ENCODE results near the gene PCBP3.

PCBP3 gene

GRCh38 chr21:45778686-45779085, 135.2 kb downstream of the PCBP3 start:
- DNase-seq (ENCODE audit: low spot score), result no peak
- TF ChIP-seq, protein P1, sequence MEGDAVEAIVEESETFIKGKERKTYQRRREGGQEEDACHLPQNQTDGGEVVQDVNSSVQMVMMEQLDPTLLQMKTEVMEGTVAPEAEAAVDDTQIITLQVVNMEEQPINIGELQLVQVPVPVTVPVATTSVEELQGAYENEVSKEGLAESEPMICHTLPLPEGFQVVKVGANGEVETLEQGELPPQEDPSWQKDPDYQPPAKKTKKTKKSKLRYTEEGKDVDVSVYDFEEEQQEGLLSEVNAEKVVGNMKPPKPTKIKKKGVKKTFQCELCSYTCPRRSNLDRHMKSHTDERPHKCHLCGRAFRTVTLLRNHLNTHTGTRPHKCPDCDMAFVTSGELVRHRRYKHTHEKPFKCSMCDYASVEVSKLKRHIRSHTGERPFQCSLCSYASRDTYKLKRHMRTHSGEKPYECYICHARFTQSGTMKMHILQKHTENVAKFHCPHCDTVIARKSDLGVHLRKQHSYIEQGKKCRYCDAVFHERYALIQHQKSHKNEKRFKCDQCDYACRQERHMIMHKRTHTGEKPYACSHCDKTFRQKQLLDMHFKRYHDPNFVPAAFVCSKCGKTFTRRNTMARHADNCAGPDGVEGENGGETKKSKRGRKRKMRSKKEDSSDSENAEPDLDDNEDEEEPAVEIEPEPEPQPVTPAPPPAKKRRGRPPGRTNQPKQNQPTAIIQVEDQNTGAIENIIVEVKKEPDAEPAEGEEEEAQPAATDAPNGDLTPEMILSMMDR (IDR thresholded peaks at IDR 0.05; ENCODE audit: extremely low read depth, missing control alignments), result no peak

- DNase-seq (ENCODE audit: low spot score), result no peak
These were observed 135.7 kb downstream of the PCBP3 start for GRCh38 chr21:45779226-45779625.

GRCh38 chr21:45780647-45781046, 137.1 kb downstream of the PCBP3 start:
- TF ChIP-seq, protein P1 (IDR thresholded peaks at IDR 0.05; ENCODE audit: extremely low read depth, missing control alignments), result no peak
- no peak for DNase-seq (ENCODE audit: low spot score)

More at GRCh38 chr21:45779226-45779625, 135.7 kb downstream of the PCBP3 start:
- TF ChIP-seq, protein P1 (IDR thresholded peaks at IDR 0.05; ENCODE audit: extremely low read depth, missing control alignments), result no peak

GRCh38 chr21:45781741-45782140, 138.2 kb downstream of the PCBP3 start:
- TF ChIP-seq, protein P1 (IDR thresholded peaks at IDR 0.05; ENCODE audit: extremely low read depth, missing control alignments), result no peak
- DNase-seq (ENCODE audit: low spot score), result no peak

GRCh38 chr21:45786660-45787059, 143.1 kb downstream of the PCBP3 start:
- TF ChIP-seq, protein P1 (IDR thresholded peaks at IDR 0.05; ENCODE audit: extremely low read depth, missing control alignments), result no peak
- DNase-seq (ENCODE audit: low spot score), result no peak

GRCh38 chr21:45787371-45787770, 143.8 kb downstream of the PCBP3 start:
- TF ChIP-seq, protein P1 (IDR thresholded peaks at IDR 0.05; ENCODE audit: extremely low read depth, missing control alignments), result no peak

DNA sequence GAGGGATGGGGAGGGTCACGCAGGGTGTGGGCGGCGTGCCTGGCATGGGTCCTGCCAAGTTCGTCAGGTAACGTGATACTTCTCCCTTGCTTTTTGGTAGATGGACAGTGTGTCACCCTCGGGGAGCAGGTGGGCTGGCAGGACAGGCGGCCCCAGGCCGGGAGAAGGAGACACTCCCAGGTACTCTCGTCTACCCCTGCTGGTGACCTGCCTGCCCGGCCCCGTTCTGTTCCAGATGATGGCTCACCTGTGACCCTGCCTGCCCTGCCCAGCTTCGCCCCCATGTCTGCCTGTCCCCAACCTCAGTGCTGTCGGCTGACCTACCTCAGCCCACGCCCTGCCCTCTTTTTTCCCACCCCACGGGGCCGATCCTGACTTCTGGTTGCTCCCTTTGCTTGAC, 144.7 kb downstream of the PCBP3 start:
- DNase-seq (ENCODE audit: low spot score), result no peak
- TF ChIP-seq, protein P1 (IDR thresholded peaks at IDR 0.05; ENCODE audit: extremely low read depth, missing control alignments), result no peak

More at GRCh38 chr21:45787371-45787770, 143.8 kb downstream of the PCBP3 start:
- no peak for DNase-seq (ENCODE audit: low spot score)
